HG03175 (cell line): ENCODE measurements around the gene C11orf98.
"Not testable (repeated sequence)": the region's sequence is repeated elsewhere in the genome, so short reads cannot be mapped to it uniquely, and the experiment has no call there.

Experiments
- ATAC-seq: cut with Tn5 transposase; IDR thresholded peaks from one replicate; pipeline ENCODE4 v1.9.1; 2021; ENCODE audit warnings: mild to moderate bottlenecking, moderate library complexity; ENCODE audit not compliant: unreplicated experiment

The C11orf98 gene

DNA sequence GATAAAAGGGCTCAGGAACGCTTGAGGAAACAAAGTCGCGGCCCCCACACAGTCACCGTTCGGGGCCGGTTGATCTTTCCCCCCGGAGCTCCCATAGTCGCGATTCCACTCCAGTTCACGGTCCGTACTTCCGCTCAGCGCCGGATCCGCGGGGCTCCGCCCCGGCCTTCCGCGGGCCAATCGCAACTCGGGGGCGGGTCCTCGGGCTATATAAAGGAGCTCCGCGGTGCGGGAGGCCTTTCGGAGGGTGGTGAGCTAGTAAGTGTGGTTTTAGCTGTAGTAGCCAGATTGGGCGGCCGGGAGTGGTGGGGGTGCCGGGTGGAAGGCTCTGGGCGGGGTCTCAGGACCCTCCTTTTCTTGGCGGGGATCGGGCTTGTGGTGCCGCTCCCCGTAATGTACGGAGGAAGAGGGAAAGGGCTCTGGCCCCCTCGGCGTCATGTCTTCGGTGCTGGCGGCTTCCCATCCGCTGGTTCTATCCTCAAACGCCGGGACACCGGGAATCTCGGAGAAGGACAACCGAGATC is at the start of gene C11orf98, which contains the start of gene CSKMT:
Gene C11orf98, minus strand, starts transcription at position 136 of the 524 bp plus-strand sequence. Its CDS starts 41 bp downstream, at position 95.
Gene CSKMT, plus strand, starts transcription at position 238 of the 524 bp plus-strand sequence. CDS start 568 bp downstream, outside the sequence.
- peak; percentile 87 for ATAC-seq

DNA sequence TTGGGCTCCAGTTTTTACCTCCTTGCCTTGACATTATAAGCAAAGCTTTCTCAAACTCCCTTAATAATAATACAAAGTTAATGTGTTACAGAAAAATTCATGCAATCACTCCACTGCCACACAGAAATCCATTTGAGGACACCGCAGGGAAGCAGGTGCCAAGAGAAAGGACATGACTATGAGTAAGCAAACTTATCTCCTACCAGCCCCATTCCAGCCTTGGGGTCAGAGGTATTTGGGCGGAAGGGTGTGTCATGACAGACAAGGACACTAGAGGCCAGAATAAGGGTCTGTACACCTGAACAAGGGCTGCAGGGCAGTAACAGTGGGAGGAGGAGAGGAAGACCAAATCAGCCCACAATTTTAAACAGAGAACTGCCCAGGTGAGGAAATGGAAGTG is 48.3 kb upstream of the C11orf98 start:
- ATAC-seq, result no peak

DNA sequence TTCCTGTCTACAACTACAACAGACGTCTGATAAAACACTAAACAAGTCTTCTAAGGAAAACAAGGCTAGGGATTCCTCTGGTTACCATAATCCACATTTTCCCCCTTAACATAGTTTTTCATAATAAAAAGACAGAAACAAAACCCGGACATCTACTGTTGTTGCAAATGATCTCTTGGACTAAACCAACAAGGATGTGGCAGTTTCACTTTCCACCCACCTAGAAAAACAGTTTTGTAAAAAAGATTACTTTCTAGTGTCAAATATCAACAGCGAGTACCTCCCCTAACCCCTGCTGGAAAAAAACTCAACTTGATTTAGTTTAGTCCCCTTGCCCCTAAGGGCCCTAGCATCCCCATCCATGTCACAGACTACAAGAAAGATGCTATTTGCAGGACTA is 47.9 kb upstream of the C11orf98 start:
- ATAC-seq, result no peak

DNA sequence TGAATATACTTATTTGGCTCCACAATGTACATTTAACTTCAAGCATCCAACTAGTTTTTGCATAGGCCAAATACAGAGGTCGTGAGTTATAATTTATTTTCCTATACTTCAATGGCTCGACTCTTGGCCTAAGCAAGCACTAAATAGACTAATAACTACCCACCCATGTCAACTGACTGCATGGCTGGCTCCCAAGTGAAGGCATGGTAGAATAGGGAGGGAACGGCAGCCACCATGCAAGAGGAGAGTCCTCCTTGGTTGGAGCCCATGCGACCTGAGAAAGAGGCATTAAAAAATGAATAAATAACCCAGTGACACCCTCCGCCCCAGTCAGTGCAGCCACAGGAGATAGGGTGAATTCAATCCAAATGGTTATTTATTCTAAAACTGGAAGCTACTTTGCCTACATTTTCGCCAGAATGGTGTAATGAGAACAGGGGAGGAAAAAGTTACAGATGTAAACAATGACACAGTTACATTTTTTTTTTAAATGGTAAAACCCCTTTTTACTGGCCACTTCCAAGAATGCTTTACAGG is 47.3 kb upstream of the C11orf98 start:
- no peak for ATAC-seq

DNA sequence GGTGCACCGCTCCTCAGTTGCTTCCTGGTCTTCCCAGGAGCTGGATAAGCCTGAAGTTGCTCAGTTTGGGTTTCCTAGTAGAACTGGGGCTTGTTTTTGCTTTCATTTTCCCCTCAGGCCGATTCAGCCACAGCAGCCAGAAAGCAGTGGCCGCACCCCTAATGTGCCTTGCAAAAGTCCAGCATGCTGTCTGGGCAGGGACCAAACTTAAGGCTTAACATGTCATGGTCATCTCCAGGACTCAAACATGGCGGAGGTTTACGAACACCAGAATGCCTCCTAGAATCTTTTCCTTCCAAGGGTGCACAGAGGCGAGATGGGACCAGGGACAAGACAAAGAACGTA is 45.0 kb upstream of the C11orf98 start:
- no peak for ATAC-seq

DNA sequence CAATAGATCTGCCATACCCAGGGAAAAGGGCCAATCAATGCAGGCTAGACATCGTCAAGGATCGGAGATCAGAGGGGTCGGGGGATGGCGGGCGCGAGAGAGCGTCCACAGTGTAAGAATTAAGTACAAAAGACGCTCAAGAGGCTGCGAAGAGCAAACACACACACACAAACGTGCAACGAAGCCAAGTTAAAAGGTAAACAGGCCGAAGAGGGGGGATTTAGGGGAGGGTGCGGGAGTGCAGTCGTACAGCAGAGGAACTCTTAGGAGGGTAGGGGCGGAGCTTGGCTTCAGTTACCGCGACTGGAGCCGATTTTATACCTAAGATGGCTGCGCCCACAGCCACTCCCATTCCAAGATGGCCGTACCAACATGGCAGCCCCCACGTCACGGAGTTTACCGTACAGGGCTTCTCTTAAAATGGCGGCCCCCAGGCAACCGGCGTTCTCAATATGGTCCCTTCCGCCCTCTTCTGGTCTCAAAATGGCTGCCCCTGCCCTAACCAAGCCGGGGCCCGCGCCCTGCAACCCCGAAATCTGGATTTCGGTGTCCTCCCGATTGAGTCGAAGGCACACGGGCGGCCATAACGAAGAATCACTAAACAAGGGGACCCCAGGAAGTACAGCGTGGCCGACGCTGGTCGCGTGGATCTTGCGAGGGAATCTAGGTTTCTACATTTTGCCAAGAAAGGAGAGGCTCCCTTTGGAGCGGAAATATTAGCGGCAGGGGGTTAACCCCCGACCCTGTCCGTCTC is 44.4 kb upstream of the C11orf98 start:
- peak; percentile 78 for ATAC-seq

DNA sequence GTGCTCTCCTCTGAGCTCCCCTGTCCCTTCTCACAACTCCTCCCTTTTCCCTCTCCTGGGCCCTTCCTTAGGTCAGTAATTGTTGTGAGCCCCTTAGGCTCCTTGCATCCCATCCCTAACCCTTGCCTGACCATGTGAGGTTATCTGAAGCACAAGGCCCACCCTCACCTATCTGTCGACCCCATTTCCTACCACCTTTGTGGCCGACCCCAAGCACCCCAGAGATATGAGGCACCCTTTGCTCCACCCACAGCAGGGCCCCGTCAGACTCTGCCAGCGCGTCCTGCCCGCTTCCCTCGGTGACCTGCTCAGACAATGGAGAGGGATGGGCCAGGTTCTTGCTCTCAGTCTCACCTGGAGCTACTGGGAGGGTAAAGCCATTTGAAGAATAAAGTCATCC is 43.8 kb upstream of the C11orf98 start:
- ATAC-seq, result no peak

DNA sequence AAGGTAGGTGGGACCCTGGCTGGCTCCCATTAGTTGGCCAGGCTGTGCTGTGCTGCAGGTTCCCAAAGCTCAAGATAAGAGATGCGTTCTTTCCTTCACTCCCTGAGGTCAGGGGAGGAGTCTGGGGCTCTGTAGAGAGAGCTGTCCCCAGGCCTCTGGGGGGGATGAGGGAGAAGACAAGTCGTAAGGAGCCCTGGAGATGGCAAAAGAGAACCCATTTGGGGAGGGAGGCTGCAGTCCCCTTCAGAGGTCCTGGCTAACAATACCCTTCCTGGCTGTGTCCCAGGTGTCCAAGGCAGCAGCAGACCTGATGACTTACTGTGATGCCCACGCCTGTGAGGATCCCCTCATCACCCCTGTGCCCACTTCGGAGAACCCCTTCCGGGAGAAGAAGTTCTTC is 43.4 kb upstream of the C11orf98 start:
- ATAC-seq, result no peak

DNA sequence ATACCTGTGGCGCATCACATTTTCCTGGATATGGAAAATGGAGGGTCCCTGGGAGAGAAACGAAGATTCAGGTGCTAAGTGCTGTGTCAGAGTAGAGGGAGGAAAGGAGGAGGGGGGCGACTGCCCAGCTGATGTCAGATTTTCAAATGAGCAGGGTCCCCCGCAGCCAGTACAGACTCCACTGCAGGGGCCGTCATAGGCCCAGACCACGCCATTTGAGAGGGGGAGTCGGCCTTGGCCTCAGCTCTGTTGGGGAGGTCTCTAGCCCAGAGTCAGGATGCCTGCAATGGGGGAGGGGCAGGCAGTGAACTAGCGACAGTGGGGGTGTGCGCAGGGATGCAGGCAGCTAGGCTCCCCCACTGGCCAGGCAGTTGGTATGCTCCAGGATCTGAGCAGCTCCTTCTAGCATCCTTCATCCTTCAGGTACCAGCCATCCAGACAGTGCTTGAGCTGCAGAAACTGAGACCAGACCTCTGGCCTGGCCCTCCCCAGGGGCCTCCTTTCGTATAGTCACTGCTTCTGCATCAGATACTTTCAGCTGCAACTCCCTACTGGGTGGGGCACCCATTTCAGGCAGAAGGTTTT is 42.4 kb upstream of the C11orf98 start, which contains the start of the genes BSCL2 and GNG3:
Gene BSCL2, minus strand, starts transcription at position 148 of the 585 bp plus-strand sequence. CDS start 229 bp downstream, outside the sequence.
Gene GNG3, plus strand, starts transcription at position 400 of the 585 bp plus-strand sequence. CDS start 620 bp downstream, outside the sequence.
- no peak for ATAC-seq

DNA sequence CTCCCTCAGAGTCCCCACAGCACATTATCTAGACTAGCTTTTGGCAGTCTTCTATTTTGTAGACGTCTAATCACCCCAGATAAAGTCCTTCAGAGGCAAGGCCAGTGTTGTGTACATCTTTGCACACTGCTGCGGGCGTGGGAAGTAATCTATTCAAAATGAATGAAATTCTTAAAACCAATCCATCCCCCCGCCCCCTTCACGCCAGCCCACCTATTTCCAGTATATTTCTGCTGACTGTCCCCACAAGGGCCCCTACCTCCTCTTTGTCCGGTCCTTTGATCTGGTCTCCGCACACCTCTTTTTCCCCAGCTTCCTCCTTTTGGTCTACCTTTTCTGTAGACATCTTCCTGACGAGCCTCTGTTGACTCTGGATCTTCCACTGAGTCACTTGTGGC is 41.8 kb upstream of the C11orf98 start:
- ATAC-seq, result no peak

DNA sequence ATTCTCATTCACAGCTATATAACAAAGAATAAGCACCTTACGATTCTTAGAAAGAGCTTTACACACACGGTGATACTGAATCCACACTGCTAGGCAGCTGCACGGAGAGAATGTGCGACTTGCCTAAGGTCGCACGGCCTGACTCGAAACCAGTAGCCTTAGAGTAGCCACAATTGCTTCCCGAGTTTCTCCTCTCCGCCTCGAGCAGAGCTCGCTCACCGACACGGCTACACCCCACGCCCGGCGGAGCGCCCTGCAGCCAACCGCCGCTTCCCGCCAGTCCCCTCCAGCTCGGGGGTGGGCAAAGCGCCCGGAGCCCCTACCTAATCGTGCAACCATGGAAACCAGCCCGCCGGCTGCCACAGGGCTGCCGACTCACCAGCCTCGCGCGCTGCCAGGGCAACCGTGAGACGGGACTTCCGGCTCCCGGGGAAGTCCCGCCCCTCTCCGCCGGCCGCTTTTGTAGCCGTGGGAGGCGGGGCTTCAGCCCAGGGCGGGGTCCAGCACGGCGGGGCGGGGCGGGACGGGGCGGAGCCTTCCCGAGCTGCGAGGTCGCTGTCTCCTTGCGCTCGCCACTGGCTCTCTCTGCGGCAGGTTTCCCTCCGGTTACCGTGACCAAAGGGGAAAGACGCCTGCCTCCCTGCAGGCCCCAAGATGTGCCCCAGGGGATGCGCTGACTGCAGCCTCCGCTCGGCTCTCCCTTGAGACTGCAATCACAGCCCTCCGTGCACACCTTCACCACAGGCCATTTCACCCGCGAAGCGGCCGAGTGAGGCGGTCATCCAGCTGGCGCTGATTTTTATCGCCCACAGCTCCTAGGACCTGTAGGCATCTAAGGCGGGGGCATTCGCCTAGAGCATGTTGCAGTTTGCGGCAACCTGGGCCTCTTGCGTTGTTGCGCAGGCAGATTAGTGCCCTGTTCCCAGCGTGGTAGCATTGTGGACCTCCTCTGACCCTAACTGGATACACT is 41.2 kb upstream of the C11orf98 start:
- peak; percentile 53 for ATAC-seq

DNA sequence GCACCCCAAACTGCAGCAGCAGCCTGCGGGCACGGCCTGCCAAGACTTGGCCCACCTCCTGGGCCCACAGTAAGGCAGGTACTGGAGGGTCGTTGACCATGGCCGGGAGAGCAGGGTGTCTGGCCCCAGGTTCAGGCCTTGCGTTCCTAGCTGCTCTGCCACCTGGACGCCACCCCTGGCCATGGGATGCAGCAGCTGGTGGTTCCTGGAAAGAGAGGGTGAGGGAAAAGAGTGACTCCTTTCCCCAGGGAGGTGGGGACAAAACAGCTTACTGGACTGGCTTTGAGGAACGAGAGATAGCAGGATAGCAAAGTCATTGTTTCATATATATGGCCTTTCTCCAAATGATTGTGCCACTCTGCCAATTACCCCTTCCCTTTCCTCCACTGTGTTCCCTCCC is 40.4 kb upstream of the C11orf98 start:
- no peak for ATAC-seq

DNA sequence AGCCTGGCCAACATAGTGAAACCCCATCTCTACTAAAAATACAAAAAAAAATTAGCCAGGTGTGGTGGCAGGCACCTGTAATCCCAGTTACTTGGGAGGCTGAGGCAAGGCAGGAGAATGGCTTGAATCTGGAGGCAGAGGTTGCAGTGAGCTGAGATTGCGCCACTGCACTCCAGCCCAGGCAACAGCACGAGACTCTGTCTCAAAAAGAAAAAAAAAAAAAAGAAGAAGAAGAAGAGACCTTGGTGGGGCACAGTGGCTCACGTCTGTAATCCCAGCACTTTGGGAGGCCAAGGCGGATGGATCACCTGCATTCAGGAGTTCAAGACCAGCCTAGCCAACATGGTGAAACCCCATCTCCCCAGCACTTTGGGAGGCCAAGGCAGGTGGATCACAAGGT is 38.9 kb upstream of the C11orf98 start:
- ATAC-seq, result not testable (repeated sequence)

DNA sequence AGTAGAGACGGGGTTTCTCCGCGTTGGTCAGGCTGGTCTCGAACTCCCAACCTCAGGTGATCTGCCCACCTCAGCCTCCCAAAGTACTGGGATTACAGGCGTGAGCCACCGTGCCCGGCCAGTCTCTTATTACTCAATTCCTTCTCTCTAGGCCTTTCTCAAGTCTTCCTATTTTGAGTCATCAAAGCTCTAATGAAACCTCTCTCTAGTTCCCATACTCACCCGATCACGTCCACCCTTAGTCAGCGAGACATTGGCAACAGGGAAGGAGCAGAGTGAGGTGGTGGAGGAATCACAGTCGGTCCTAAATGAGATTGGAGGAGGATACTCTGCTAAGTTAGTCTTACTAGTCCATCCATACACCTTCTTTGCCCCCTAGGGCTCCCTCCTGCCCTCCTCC is 37.2 kb upstream of the C11orf98 start:
- no peak for ATAC-seq

DNA sequence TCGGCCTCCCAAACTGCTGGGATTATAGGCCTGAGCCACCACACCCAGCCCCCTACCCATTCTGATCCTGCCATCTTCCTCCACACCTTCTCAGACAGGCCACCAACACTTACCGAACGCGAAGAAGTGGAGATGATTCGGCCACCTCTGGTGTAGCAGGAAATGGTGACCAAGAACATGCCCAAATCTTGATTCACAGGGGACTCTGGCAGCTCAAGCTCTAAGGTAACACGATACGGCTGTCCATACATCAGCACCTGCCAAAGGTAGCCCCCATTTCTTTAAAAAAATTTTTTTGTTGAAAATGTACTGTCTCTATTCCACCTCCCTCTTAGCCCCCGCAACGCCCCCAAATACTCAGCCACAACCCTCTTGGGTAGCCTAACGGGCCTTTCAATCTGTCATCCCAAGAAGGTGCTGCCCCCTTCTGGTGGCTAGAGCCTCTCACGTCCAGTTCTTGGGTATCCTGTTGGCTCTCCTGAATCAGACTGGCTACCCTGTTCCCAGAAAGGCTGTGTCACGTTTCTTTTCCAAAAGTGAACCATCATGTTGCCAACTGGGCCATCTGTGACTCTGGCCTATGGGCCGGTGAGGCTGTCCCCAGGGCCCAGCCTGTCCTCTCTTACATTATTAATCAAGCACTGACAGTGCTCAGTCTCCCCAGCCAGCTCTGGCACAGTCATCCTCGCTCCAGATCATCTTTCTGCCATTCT is 29.6 kb upstream of the C11orf98 start:
- no peak for ATAC-seq

DNA sequence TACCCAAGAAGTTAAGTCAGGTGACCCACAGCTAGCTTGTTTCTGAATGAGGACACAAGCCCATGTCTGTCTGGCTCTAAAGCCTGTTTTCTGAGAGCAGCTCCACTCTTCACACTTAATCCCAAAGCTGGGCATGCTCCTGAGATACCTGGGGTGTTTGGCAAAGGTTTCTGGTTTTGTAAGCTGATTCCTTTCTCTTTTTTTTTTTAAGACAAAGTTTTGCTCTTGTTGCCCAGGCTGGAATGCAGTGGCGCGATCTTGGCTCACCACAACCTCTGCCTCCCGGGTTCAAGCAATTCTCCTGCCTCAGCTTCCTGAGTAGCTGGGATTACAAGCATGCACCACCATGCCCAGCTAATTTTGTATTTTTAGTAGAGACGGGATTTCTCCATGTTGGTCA is 28.6 kb upstream of the C11orf98 start:
- ATAC-seq, result not testable (repeated sequence)

DNA sequence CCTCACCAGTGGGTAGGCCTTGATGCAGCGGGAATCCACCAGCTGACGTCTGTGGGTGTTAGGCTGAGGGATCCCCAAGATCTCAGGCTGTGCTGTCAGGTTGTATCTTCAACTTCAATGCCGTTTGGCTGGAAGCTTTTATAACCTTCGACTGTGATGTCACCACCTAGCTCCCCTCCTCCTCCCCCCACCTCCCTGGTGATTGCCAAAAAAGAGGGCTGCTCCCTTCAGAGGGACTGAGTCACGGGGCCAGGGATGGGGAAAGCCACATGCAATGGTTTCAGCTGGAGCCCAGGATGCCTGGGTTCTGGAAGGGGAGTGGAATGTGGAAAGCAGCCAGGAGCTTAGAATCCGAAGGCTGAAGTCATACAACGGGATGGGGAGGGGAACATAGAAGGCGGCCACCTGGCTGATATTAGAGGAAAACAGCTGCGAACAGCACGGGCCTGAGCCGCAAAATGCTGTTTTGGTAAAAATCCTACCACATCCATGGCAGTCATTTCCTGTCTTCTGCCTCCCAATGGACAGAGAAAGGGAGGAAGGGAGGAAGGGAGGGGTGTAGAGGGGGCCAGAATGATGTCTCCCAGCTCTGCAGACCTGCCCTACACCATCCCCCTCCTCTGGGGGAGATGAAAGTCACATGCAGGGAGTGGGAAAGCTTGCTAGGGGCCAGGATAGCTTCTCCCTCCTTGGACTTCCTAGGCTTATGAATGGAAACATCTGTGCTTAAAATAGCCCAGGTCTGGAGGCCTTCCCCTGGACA is 24.6 kb upstream of the C11orf98 start, which contains the start of gene LRRN4CL:
Gene LRRN4CL, minus strand, starts transcription at position 110 of the 763 bp plus-strand sequence. CDS start 1,022 bp downstream, outside the sequence.
- no peak for ATAC-seq

DNA sequence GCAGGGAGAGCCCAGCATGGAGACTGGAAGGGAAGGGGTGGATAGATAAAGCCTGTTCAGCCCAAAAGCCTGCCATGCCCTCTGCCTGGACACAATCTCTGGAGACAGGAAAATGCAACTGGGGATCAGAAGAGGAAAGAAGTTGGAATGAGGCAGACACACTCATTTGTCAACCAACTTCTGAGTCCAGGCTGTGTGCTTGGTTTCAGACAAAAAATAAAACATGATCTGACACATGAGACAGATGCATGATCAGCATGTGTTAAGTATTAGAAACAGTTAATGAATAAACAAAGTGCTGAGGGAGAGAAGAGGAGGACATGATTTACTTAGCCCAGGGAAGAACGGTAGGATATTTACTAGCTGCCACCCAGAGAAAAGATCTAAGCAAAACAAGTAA is 23.5 kb upstream of the C11orf98 start:
- ATAC-seq, result no peak
